ENCODE data around the gene OR12D3. TPM values are rescaled to one million over a fixed set of nuclear protein-coding genes. Genes with fewer than 3 reads are reported as not detected.
"Not testable (repeated sequence)": the region's sequence is repeated elsewhere in the genome, so short reads cannot be mapped to it uniquely, and the experiment has no call there.

Gene OR12D3
- total and polyA plus RNA-seq, 4 donors: not detected

DNA sequence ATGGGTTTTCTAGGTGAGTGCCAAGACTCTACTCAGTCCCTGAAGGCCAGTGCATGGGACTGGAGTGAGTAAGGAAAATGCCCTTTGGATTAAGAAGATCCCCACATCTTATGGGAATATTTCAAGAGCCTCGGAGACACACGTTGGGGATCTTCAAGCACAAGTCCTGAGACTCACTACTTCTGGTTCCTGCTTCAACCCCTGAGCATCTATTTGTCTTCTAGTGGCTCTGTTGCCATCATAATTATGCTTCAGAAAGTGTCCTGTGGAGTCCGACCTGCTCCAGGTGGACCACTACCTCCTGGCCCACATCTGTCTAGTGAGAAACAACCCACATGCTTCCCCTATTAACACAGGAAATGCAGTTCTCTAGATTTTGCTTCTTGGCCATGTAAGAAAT lies 6.3 kb downstream of the OR12D3 start, which contains the start of gene OR5V1:
OR5V1 (minus strand) TSS at position 101 of the 400 bp plus-strand sequence. CDS start 12,670 bp downstream, outside the sequence.
- Histone ChIP-seq H3K4me1 (ENCODE audit: control insufficient read depth, insufficient read depth, low read length) (no peaks in the 10 kb centered on the region), H3K4me3 (ENCODE audit: low read depth, low read length) (no peak within 1 kb of the TSS), H3K27me3 (ENCODE audit: control insufficient read depth, insufficient read depth, low read length) (no peaks in the 10 kb centered on the region), H3K27ac (ENCODE audit: low read depth, low read length) (no peak within 1 kb of the TSS), H3K36me3 (ENCODE audit: control insufficient read depth, insufficient read depth, low read length) (no peaks in the 10 kb centered on the region), H3K9me3 (ENCODE audit: control insufficient read depth, insufficient read depth, low read length) (no peaks in the 10 kb centered on the region)
- 83% methylated on average over 3 of the region's 3 CpGs for WGBS (ENCODE audit: insufficient coverage)
- no peak for DNase-seq (ENCODE audit: low read depth in 4 of 6, low spot score in 6 of 6)

DNA sequence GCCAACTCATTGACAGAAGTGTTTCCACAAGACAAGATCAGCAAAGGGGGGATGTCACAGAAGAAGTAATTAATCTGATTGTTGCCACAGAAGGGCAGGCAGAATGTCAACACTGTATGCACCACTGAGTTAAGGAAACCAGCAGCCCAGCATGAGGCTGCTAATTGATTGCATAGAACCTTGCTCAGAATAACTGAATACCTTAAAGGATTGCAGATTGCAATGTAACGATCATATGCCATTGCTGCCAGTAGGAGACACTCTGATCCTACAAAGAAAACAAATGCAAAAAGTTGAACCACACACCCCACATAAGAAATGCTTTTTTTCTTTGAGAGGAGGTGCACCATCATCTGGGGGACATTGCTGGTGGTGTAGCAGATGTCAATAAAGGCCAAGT lies 19.5 kb downstream of the OR12D3 start:
- WGBS (ENCODE audit: insufficient coverage): no CpG with 5 or more reads among the region's 1 CpG
- no peak overlapping the region for H3K4me3 ChIP-seq (ENCODE audit: low read depth, low read length)
- no peak for DNase-seq (ENCODE audit: low read depth in 4 of 6, low spot score in 6 of 6)
- H3K4me1 ChIP-seq (ENCODE audit: control insufficient read depth, insufficient read depth, low read length): no peaks in the 10 kb centered on the region
- H3K27ac ChIP-seq (ENCODE audit: low read depth, low read length): no peak overlapping the region
- no peaks in the 10 kb centered on the region for H3K36me3 ChIP-seq (ENCODE audit: control insufficient read depth, insufficient read depth, low read length)
- H3K9me3 ChIP-seq (ENCODE audit: control insufficient read depth, insufficient read depth, low read length): peaks cover 1% of the 10 kb centered on the region
- H3K27me3 ChIP-seq (ENCODE audit: control insufficient read depth, insufficient read depth, low read length): no peaks in the 10 kb centered on the region

DNA sequence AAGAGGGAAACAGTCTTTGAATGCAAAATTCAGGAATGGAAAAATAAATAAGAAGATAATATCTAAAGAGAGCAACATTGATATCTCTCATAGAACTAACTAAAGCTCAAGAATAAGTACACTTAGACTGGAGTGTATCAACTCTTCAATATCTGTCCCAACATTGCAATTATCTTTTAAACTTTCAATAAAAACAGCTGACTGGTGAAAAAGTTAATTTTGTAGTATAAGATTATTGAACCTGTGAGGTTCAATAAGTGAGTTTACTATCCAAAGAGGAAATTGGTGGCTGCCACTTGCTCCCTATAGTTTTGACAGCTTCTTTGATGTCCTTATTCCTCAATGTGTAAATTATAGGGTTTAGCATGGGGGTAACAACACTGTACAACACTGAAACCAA lies 20.1 kb downstream of the OR12D3 start:
- Histone ChIP-seq H3K27me3 (ENCODE audit: control insufficient read depth, insufficient read depth, low read length) (no peaks in the 10 kb centered on the region), H3K4me3 (ENCODE audit: low read depth, low read length) (no peak overlapping the region)

DNA sequence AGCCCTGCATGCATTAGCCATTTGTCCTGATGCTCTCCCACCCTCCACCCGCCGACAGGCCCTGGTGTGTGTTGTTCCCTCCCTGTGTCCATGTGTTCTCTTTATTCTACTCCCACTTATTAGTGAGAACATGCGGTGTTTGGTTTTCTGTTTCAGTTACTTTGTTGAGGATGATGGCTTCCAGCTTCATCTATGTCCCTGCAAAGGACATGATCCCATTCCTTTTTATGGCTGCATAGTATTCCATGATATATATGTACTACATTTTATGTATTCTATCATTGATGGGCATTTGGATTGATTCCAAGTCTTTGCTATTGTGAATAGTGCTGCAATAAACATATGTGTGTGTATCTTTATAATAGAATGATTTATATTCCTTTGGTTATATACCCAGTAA lies 25.7 kb downstream of the OR12D3 start:
- H3K27me3 ChIP-seq (ENCODE audit: control insufficient read depth, insufficient read depth, low read length); H3K27ac ChIP-seq (ENCODE audit: low read depth, low read length); H3K4me1 ChIP-seq (ENCODE audit: control insufficient read depth, insufficient read depth, low read length); H3K36me3 ChIP-seq (ENCODE audit: control insufficient read depth, insufficient read depth, low read length); DNase-seq (ENCODE audit: low read depth in 4 of 6, low spot score in 6 of 6); H3K9me3 ChIP-seq (ENCODE audit: control insufficient read depth, insufficient read depth, low read length); H3K4me3 ChIP-seq (ENCODE audit: low read depth, low read length): not testable (repeated sequence)
- no CpG with 5 or more reads among the region's 3 CpGs for WGBS (ENCODE audit: insufficient coverage)

More for the DNA sequence above, 20.1 kb downstream of the OR12D3 start:
- Histone ChIP-seq H3K9me3 (ENCODE audit: control insufficient read depth, insufficient read depth, low read length) (peaks cover 1% of the 10 kb centered on the region), H3K36me3 (ENCODE audit: control insufficient read depth, insufficient read depth, low read length) (no peaks in the 10 kb centered on the region), H3K27ac (ENCODE audit: low read depth, low read length) (no peak overlapping the region), H3K4me1 (ENCODE audit: control insufficient read depth, insufficient read depth, low read length) (no peaks in the 10 kb centered on the region)
- no peak for DNase-seq (ENCODE audit: low read depth in 4 of 6, low spot score in 6 of 6)

DNA sequence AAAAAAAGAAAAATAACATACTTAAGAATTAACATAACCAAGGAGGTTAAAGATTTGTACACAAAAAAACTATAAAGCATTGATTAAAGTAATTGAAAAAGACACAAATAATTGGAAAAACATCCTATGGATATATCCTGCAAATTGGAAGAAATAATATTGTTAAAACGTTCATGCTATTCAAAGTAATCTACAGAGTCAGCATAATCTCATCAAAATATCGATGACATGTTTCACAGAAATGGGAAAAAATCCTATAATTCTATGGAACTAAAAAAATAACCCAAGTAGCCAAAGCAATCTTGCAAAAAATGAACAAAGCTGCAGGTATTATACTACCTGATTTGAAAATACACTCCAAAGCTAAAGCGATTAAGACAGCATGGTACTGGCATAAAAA lies 29.7 kb downstream of the OR12D3 start:
- DNase-seq (ENCODE audit: low read depth in 4 of 6, low spot score in 6 of 6): no peak
- WGBS (ENCODE audit: insufficient coverage): no CpG with 5 or more reads among the region's 3 CpGs
- H3K36me3 ChIP-seq (ENCODE audit: control insufficient read depth, insufficient read depth, low read length): no peaks in the 10 kb centered on the region
- no peaks in the 10 kb centered on the region for H3K4me1 ChIP-seq (ENCODE audit: control insufficient read depth, insufficient read depth, low read length)
- no peaks in the 10 kb centered on the region for H3K27me3 ChIP-seq (ENCODE audit: control insufficient read depth, insufficient read depth, low read length)
- H3K27ac ChIP-seq (ENCODE audit: low read depth, low read length): no peak overlapping the region
- H3K4me3 ChIP-seq (ENCODE audit: low read depth, low read length): no peak overlapping the region
- no peaks in the 10 kb centered on the region for H3K9me3 ChIP-seq (ENCODE audit: control insufficient read depth, insufficient read depth, low read length)

DNA sequence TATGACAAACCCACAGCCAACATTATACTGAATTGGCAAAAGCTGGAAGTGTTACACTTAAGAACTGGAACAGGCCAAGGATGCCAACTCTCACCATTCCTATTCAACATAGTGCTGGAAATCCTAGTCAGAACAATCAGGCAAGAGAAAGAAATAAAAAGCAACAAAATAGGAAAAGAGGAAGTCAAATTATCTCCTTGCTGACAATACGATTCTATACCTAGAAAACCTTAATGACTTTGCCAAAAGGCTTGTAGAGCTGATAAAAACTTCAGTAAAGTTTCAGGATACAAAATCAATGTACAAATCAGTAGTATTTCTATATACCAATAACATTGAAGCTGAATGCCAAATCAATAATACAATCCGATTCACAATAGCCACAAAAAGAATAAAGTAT lies 38.8 kb downstream of the OR12D3 start:
- Histone ChIP-seq H3K27me3 (ENCODE audit: control insufficient read depth, insufficient read depth, low read length) (no peaks in the 10 kb centered on the region), H3K4me1 (ENCODE audit: control insufficient read depth, insufficient read depth, low read length) (no peaks in the 10 kb centered on the region), H3K36me3 (ENCODE audit: control insufficient read depth, insufficient read depth, low read length) (no peaks in the 10 kb centered on the region), H3K27ac (ENCODE audit: low read depth, low read length) (no peak overlapping the region), H3K4me3 (ENCODE audit: low read depth, low read length) (no peak overlapping the region), H3K9me3 (ENCODE audit: control insufficient read depth, insufficient read depth, low read length) (no peaks in the 10 kb centered on the region)
- WGBS (ENCODE audit: insufficient coverage): no CpG with 5 or more reads among the region's 2 CpGs
- DNase-seq (ENCODE audit: low read depth in 4 of 6, low spot score in 6 of 6): no peak

DNA sequence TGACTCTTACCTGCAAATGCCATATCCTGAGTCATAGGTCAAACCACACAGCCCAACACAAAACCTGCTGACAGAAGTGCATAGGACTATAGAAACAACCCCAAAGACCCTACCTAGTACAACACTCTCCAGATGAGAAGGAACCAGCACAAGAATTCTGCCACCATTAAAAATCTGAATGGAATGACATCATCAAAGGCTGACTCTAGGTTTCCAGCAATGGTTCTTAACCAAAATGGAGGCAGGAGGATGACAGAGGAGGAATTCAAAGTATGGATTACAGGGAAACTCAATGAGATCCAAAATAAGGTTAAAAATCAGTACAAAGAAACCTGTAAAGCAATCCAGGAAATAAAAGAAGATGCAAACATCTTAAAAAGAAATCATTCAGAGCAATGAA lies 42.4 kb downstream of the OR12D3 start:
- Histone ChIP-seq H3K4me1 (ENCODE audit: control insufficient read depth, insufficient read depth, low read length) (no peaks in the 10 kb centered on the region), H3K4me3 (ENCODE audit: low read depth, low read length) (no peak overlapping the region), H3K36me3 (ENCODE audit: control insufficient read depth, insufficient read depth, low read length) (no peaks in the 10 kb centered on the region), H3K27me3 (ENCODE audit: control insufficient read depth, insufficient read depth, low read length) (no peaks in the 10 kb centered on the region), H3K27ac (ENCODE audit: low read depth, low read length) (no peak overlapping the region), H3K9me3 (ENCODE audit: control insufficient read depth, insufficient read depth, low read length) (no peaks in the 10 kb centered on the region)
- no peak for DNase-seq (ENCODE audit: low read depth in 4 of 6, low spot score in 6 of 6)

DNA sequence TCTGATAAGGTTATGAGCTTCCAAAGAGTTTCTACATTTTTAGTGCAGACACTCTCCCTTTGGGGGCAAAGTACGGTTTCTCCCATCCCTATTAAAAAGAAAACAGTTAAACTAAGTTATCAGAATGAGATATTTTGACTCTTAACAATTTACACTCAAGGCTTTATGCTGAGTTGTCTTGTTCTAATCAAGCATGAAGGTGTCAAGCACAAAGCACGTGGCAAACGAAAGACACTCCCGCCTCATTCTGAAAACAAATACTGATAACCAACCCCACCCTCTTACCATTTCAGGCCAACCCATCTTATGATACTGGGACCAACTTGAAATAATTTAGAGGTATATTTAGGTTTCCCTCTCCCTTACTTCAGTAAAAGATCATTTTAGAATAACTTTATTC lies 49.3 kb downstream of the OR12D3 start:
- H3K4me3 ChIP-seq (ENCODE audit: low read depth, low read length): no peak overlapping the region
- H3K4me1 ChIP-seq (ENCODE audit: control insufficient read depth, insufficient read depth, low read length): no peaks in the 10 kb centered on the region
- H3K27me3 ChIP-seq (ENCODE audit: control insufficient read depth, insufficient read depth, low read length): no peaks in the 10 kb centered on the region
- H3K27ac ChIP-seq (ENCODE audit: low read depth, low read length): no peak overlapping the region
- no peaks in the 10 kb centered on the region for H3K36me3 ChIP-seq (ENCODE audit: control insufficient read depth, insufficient read depth, low read length)
- no peaks in the 10 kb centered on the region for H3K9me3 ChIP-seq (ENCODE audit: control insufficient read depth, insufficient read depth, low read length)
- WGBS (ENCODE audit: insufficient coverage): no CpG with 5 or more reads among the region's 4 CpGs
- no peak for DNase-seq (ENCODE audit: low read depth in 4 of 6, low spot score in 6 of 6)

Other genes with a start within 250 kb of the OR12D3 start
- gene OR2J2, start 204.4 kb downstream of the OR12D3 start, total RNA-seq: under 1 TPM; 0.11 to 0.40 TPM
- not detected for gene OR2J2, start 204.4 kb downstream of the OR12D3 start, polyA plus RNA-seq (ENCODE audit: insufficient read length in 2 of 2)
- under 1 TPM in 1 of 2 donors, not detected in 1; 0.40 TPM for gene OR14J1, start 73.6 kb downstream of the OR12D3 start, total RNA-seq
- gene OR14J1, start 73.6 kb downstream of the OR12D3 start, polyA plus RNA-seq (ENCODE audit: insufficient read length in 2 of 2): under 1 TPM; 0.06 to 0.08 TPM
- gene OR5V1, start 6.4 kb downstream of the OR12D3 start, total RNA-seq: not detected
- not detected for gene OR5V1, start 6.4 kb downstream of the OR12D3 start, polyA plus RNA-seq (ENCODE audit: insufficient read length in 2 of 2)
- under 1 TPM in 1 of 2 donors, not detected in 1; 0.22 TPM for gene OR12D2, start 20.3 kb upstream of the OR12D3 start, total RNA-seq
- not detected for gene OR12D2, start 20.3 kb upstream of the OR12D3 start, polyA plus RNA-seq (ENCODE audit: insufficient read length in 2 of 2)
- gene OR12D1, start 39.6 kb upstream of the OR12D3 start, total RNA-seq: under 1 TPM in 1 of 2 donors, not detected in 1; 0.20 TPM
- not detected for gene OR12D1, start 39.6 kb upstream of the OR12D3 start, polyA plus RNA-seq (ENCODE audit: insufficient read length in 2 of 2)
- gene OR10C1, start 64.0 kb upstream of the OR12D3 start, total RNA-seq: not detected
- gene OR10C1, start 64.0 kb upstream of the OR12D3 start, polyA plus RNA-seq (ENCODE audit: insufficient read length in 2 of 2): not detected
- gene OR11A1, start 81.8 kb upstream of the OR12D3 start, total RNA-seq: not detected
- not detected for gene OR11A1, start 81.8 kb upstream of the OR12D3 start, polyA plus RNA-seq (ENCODE audit: insufficient read length in 2 of 2)
- not detected for gene OR2H1, start 81.9 kb upstream of the OR12D3 start, total RNA-seq
- gene OR2H1, start 81.9 kb upstream of the OR12D3 start, polyA plus RNA-seq (ENCODE audit: insufficient read length in 2 of 2): under 1 TPM; 0.27 to 0.33 TPM
- gene MAS1L, start 112.7 kb upstream of the OR12D3 start, total RNA-seq: not detected
- not detected for gene MAS1L, start 112.7 kb upstream of the OR12D3 start, polyA plus RNA-seq (ENCODE audit: insufficient read length in 2 of 2)
- gene UBD, start 184.4 kb upstream of the OR12D3 start, total RNA-seq: under 1 TPM; 0.50 to 0.94 TPM
- under 1 TPM in 1 of 2 donors, not detected in 1; 0.27 TPM for gene UBD, start 184.4 kb upstream of the OR12D3 start, polyA plus RNA-seq (ENCODE audit: insufficient read length in 2 of 2)
- gene OR2H2, start 209.8 kb upstream of the OR12D3 start, total RNA-seq: not detected
- 1 to 10 TPM; 2.0 to 2.7 TPM for gene OR2H2, start 209.8 kb upstream of the OR12D3 start, polyA plus RNA-seq (ENCODE audit: insufficient read length in 2 of 2)